Activated effector memory CD4-positive, alpha-beta T cell treated with anti-CD3 and anti-CD28 coated beads, Interleukin-2, amount 50 U/mL, for 16 hours (primary cell): ENCODE data around the gene ZNF658.
"Not testable (repeated sequence)": the region's sequence is repeated elsewhere in the genome, so short reads cannot be mapped to it uniquely, and the experiment has no call there.

Experiments
- DNase-seq: peaks from one replicate; pipeline ENCODE4 v3.0.0-alpha.2; 2020

Gene ZNF658

DNA sequence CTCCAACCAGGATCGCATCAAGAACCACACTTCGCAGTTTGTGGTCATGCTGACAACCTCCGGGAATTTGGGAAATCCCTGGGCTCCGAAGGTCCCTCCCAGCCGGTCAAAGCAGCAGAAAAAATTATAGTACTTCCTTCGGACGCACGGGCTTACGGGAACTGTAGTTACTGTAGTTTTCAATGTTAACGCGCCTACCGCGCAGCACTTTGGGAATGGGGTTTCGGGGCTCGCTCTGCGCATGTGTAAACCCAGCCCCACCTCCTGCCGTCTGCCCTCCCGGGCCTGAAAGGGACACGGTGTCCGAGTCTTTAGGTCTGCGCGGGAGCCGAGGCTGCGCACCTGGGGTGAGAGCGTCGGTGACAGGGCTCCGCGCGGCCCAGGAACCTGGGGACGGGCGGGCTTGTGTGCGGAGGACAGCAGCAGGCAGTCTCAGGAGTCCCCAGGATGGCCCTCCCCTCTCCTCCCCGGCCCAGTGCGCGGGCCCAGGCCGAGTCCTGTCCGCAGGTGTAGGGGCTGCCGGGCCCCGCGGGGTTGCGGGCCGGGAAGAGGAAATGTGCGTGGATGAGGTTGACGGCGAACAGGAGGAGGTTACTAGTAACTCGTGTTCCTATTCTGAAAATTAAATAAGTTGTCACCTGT is at the start of gene ZNF658:
Gene ZNF658 (plus strand): TSS at position 236 of the 642 bp plus-strand sequence. CDS start 2,837 bp downstream, outside the sequence.
- DNase-seq = peak; percentile 85

DNA sequence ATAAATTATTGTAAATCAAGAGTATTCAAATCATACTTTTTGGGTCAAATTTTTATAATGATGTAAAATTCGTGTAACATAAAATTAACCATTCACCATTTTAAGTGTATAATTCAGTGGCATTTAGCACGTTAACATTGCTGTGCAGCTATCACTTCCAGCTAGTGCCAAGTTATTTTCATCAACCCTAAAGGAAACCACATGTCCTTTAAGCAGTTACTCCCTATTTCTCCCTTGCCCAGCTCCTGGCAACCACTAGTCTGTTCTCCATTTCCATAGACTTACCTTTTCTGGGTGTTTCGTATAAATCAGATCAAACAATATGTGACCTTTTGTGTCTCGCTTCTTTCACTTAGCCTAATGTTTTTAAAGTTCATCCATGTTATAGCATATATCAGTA is 38.8 kb upstream of the ZNF658 start:
- DNase-seq = not testable (repeated sequence)

DNA sequence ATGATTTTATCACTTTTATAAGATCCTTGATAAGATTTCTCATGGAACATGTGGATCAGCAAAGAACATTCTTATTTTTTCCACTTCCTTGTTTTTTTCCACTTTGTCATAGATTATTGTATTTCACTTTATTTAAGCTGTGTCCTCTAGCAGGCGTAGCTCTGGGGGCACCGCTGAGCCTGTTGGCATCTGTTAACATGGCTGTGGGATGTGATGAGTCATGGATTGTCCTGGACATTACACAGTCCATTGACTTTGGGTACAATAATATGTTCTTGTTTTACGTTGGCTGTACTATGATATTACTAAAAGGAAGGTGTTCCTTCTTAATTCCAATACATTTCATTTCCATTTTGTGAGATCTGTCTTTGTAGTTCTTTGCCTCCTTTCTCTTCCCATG is 31.9 kb upstream of the ZNF658 start:
- DNase-seq = not testable (repeated sequence)

DNA sequence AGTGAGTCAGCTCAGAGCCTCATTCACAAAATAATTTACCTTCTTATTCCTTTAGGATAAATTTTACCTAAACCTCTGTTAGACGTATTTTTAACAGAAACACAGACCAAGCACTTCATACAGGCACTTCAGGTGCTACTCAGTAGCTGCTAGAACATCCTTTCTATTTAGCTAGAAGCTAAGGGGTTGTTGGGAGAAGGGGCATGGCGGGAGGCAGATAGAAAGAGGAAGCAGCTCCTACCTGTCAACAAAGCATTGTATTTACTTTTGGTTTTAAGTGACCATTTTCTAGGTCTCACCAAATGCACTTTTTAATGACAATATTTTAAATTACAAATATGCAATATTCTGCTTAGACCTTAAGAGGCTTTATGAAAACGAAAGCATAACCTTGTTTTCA is 19.9 kb upstream of the ZNF658 start:
- not testable (repeated sequence) for DNase-seq

DNA sequence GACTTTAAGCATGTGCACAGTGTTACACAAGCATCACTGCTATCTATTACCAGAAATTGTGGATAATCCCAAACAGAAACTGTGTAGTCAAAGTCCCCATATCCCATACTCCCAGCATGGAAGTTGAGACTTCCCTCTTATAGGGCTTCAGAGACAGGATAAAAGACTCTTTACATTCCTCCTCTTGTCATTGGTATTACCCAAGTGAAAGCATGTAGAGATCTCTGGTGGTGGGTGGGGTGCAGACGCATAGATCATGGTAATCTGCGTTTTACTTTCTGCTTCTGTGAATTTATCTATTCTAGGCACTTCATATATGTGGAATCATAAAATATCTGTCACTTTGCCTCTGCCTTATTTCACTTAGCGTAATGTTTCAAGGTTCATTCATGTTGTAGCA is 18.7 kb upstream of the ZNF658 start:
- DNase-seq = not testable (repeated sequence)

DNA sequence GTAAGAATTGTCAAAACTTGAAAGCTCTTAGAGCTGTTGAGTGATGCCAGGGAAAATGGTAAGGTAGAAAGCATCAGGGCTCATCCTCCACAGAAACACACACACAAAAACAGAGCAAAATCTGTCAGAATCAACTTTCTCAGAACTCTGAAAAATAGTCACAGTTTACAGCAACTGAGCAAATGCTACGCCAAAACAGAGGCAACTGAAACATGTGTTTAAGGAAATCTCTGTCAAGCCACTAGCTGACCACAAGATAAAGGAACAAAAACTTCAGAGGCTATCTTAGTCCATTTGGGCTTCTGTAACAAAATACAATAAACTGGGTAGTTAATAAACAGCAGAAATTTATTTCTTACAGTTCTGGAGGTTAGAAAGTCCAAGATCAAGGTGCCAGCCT is 10.2 kb upstream of the ZNF658 start:
- not testable (repeated sequence) for DNase-seq

DNA sequence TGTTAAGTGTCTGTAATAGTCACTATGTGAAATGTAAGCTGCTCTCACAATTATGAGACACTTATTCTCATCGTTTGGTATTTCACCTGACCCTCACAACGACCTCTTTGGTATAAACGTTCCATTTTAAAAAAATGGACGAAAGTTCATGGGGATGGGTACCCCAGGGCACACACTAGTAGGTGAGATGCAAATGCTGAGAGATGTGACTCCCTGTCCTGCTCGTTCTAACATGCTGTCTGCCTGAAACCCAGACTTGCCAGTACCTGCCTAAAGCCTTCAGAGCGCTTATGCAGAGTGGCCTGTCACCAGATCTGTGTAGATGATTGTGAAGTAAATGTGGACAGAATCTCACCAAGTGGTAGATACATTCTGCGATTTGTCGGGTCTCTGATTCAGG is 616 bp downstream of the ZNF658 start:
- DNase-seq = not testable (repeated sequence)

DNA sequence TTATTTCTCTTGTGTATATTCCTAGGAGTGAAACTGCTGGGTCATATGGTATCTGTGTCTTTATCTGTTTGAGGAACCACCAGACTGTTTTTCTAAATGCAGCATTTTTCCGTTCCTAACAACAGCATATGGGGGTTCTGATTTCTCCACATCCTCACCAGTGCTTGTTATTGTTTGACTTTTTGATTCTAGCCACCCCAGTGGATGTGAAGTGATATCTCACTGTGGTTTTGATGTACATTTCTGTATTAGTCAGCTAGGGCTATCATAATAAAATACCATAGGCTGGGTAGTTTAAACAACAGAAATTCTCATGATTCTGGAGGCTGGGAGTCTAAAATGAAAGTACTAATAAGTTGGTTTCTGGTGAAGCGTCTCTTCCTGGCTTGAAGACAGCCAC is 9.0 kb downstream of the ZNF658 start:
- DNase-seq = not testable (repeated sequence)

DNA sequence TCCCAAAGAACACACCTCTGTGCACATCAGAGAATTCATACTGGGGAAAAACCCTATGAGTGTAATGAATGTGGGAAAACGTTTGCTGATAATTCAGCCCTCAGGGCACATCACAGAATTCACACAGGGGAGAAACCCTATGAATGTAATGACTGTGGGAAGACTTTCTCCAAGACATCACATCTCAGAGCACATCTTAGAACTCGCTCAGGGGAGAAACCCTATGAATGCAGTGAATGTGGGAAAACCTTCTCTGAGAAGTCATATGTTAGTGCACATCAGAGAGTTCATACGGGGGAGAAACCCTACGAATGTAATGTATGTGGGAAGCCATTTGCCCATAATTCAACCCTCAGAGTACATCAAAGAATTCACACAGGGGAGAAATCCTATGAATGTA is 19.5 kb downstream of the ZNF658 start:
- not testable (repeated sequence) for DNase-seq

DNA sequence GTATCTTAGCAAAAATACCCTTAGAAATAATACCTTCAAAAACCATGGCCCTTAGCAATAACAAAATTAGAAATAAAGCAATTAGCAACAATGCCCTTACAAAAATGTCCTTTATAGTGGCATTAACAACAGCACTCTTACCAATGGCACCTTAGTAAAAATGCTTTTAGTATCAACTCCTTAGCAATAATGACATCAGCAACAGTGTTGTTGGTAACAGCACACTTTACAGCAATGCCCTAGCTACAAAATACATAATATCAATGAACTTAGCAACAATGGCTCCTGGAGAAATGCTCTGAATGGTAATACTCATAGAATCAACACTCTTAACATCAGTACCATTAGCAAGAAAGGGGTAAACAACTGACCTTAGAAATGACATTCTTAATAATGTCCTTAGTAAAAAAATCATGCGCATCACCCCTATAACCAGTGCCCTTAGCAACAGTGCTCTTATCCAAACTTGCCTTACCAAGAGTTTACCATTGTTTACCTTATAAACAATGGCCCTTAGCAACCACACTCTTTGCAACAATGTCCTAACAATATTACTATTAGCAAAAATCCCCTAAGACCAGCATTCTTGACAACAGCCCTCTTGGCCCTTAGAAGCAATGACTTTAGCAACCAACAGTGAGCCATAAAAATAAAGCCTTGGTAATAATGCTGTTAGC is 35.8 kb downstream of the ZNF658 start:
- not testable (repeated sequence) for DNase-seq

DNA sequence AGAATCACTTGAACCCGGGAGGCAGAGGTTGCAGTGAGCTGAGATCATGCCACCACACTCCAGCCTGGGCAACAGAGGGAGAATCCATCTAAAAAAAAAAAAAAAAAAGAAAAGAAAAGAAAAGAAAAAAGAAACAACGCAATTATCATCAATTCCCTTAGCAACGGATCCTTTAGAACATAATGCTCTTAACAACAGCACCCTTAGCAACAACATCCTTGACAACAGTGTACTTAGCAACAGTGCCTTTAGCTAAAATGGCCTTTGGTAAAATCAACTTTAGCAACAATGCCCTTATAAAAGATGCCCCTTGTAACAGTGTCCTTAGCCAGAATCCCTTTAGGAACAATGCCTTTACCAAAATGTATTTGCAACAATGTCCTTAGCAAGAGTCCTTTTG is 37.1 kb downstream of the ZNF658 start:
- not testable (repeated sequence) for DNase-seq

DNA sequence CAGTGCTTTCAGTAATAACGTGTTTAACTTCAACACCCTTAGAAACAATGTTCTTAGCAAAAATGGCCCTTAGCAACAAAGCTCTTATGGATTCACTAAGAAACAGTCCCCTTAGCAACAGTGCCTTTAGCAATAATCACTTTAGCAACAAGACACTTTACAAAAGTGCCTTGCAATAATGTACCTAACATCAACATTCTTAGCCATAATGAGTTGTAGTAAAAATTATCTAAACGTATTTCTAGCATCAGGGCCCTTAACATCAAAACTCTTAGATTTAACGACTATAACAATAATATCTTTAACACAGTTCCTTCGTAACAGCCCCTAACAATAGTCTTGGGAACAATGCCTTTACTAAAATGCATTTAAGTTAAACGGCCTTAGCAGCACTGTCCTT is 37.8 kb downstream of the ZNF658 start:
- not testable (repeated sequence) for DNase-seq

DNA sequence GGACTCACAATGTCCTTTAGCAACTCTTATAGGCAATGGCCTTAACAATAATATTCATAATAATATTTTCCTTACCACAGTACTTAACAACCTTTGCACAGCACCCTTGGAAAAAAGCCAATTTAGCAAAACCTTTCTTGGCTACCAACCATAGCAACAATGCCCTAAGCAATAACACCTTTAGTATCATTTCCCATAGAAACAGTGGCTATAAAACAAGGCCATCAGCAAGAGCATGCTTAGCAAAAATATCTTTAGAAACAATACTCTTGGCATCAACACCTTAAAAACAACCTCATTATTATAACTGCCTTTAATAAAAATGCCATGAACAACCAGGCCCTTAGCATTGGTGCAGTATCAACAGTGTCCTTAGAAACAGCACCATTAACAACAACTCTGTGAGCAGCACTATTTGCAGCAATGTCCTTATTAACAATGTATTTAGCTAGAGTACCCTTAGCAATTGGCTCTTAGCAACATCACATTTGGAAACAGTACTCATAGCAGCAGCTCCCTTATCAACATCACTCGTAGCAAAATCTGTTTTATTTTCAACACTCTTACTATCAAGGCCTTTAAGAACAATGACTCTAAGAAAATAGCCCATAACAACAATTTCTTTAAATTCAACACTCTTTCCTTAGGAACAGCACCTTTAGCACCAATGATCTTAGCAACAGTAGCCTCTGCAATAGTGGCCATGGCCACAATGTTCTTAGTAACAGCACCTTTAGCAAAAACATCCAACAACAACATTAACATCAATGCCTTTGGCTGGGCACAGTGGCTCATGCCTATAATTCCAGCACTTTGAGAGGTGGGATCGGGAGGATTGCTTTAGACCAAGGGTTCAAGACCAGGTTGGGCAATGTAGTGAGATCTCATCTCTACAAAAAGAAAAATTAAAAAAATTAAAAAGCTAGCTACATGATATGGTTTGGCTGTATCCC is 39.6 kb downstream of the ZNF658 start:
- DNase-seq = not testable (repeated sequence)

DNA sequence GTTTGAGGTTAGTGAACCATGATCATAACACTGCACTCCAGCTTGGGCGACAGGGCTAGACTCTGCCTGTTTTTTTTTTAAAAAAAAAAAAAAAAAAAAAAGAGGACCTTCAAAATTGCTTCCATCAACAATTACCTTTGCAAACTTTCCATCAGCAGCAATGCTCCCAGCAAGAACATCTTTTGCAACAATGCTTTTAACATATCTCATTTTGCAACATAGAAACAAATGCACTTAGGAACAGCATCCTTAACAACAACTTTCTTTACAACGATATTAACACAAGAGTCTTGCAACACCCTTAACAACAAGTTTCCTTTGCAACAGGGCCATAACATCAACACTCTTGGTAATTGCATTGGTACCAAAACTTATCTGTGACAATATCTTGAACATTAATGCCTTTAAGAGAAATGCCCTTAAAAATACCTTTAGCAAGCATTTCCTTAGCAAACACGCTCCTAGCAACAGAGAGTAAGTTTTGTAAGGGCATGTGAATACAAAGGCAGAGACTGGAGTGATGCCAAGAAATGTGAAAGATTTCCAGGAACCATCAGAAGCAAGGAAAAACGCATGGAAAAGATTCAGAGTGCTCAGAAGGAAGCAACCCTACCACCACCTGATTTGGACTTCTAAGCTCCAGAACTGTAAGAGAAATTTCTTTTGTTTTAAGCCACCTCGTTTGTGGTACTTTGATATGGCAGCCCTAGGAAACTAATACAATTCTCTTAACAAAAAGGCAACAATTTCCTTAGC is 42.1 kb downstream of the ZNF658 start:
- not testable (repeated sequence) for DNase-seq

DNA sequence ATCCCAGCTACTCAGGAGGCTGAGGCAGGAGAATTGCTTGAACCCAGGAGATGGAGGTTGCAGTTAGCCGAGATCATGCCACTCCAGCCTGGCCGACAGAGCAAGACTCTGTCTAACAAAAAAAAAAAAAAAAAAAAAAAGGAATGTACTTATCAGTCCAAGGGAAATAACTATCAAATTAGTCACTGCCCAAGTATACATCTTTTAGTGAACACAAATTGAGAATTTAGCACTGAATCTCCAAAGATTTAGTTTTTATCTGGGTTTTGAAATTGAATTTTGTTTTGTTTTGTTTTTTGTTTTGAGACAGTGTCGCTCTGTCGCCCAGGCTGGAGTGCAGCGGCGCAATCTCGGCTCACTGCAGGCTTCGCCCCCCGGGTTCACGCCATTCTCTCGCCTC is 52.1 kb downstream of the ZNF658 start:
- not testable (repeated sequence) for DNase-seq
